K562 (cell line): ENCODE data around the gene CRKL. TPM values are rescaled to one million over a fixed set of nuclear protein-coding genes. Genes with fewer than 3 reads are reported as not detected.
A peak's percentile ranks its signal among the peaks of the same experiment; 100 is the strongest.

Source experiments
- BRD9 ChIP-seq: fragments of 450-650 bp; IDR thresholded peaks from 2 replicates; pipeline ENCODE4 v1.6.1; 2018; ENCODE audit warnings: low read depth; ENCODE audit not compliant: partially characterized antibody
- CBX5 ChIP-seq: IDR thresholded peaks from 2 replicates; pipeline ENCODE4 v1.6.1; 2014; ENCODE audit warnings: low read depth, borderline replicate concordance
- EP400 ChIP-seq: fragments of 450-650 bp; IDR thresholded peaks from 2 replicates; pipeline ENCODE4 v1.6.1; 2017; ENCODE audit warnings: antibody characterized with exemption, mild to moderate bottlenecking, moderate library complexity
- EZH2 ChIP-seq: IDR thresholded peaks from 2 replicates; pipeline ENCODE4 v1.6.1; 2012; ENCODE audit warnings: low read depth, mild to moderate bottlenecking, inconsistent platforms, low read length, borderline replicate concordance
- HMG20B ChIP-seq: fragments of 250-450 bp; sonication (Bioruptor Pico); IDR thresholded peaks from 2 replicates; pipeline ENCODE4 v1.5.0; 2021; ENCODE audit warnings: mild to moderate bottlenecking
- MEIS2 ChIP-seq: fragments of 450-650 bp; IDR thresholded peaks from 2 replicates; pipeline ENCODE4 v1.6.1; 2014; ENCODE audit warnings: mild to moderate bottlenecking; ENCODE audit not compliant: partially characterized antibody
- NEUROD1 ChIP-seq: fragments of 150-350 bp; IDR thresholded peaks from 2 replicates; pipeline ENCODE4 v1.6.1; 2014; ENCODE audit warnings: borderline replicate concordance, low read length, low read depth; ENCODE audit not compliant: partially characterized antibody
- PCBP2 ChIP-seq: fragments of 200-400 bp; formaldehyde crosslinking; IDR thresholded peaks from 2 replicates; pipeline ENCODE4 v1.6.1; 2018; ENCODE audit warnings: low read length, low read depth, mild to moderate bottlenecking, moderate library complexity; ENCODE audit not compliant: poor library complexity, severe bottlenecking
- RBM25 ChIP-seq: fragments of 200-400 bp; formaldehyde crosslinking; IDR thresholded peaks from 2 replicates; pipeline ENCODE4 v1.6.1; 2018; ENCODE audit warnings: low read length, low read depth, moderate library complexity; ENCODE audit not compliant: severe bottlenecking
- RCOR1 ChIP-seq, 2 experiments: IDR thresholded peaks; 2 replicates each; pipeline ENCODE4 v1.6.1; 2012; ENCODE audit warnings: low read depth in 2 of 2, low read length in 2 of 2, borderline replicate concordance in 1 of 2, improper control_type of control experiment in 1 of 2
- SPI1 ChIP-seq: IDR thresholded peaks from 2 replicates; pipeline ENCODE4 v1.6.1; 2011; ENCODE audit warnings: low read depth, low read length, control low read depth, borderline replicate concordance
- TCF3 ChIP-seq: sonication (generic); formaldehyde crosslinking; IDR thresholded peaks from 2 replicates; pipeline ENCODE4 v1.4.0; 2020; ENCODE audit warnings: mild to moderate bottlenecking, missing genetic modification reagents
- ZNF224 ChIP-seq: sonication (generic); formaldehyde crosslinking; IDR thresholded peaks from 2 replicates; pipeline ENCODE4 v1.8.0; 2022; ENCODE audit warnings: mild to moderate bottlenecking, missing genetic modification reagents
- ZNF436 ChIP-seq: fragments of 250-450, 450-650 bp; sonication (Bioruptor Pico); formaldehyde crosslinking; IDR thresholded peaks from 2 replicates; pipeline ENCODE4 v1.7.0; 2020; ENCODE audit warnings: mild to moderate bottlenecking
- ZNF507 ChIP-seq: conservative IDR thresholded peaks from 2 replicates; pipeline ENCODE4 v1.6.1; 2017; ENCODE audit warnings: missing genetic modification characterization, missing compliant biosample characterization
- ZNF644 ChIP-seq: fragments of 200-800 bp; sonication (Bioruptor generic); IDR thresholded peaks from 2 replicates; pipeline ENCODE4 v1.6.1; 2016; ENCODE audit warnings: low read depth, missing genetic modification characterization, missing compliant biosample characterization
- polyA plus RNA-seq, 8 experiments: library from polyadenylated mRNA; depleted of rRNA in 4 of 8; stranded (reverse) in 5 of 8; unstranded in 3 of 8; fragments of >200 nt; fragmentation: Nextera tagmentation in 2 of 8; fragmentation: Illumina TruSeq in 1 of 8; extraction: Ambion mirVana in 2 of 8; extraction: Trizol in 1 of 8; gene quantifications; 2 replicates each; pipeline versions ENCODE4 v1.2.1 to v1.2.3, GENCODE V29; 2011 to 2014; ENCODE audit warnings: inconsistent platforms in 1 of 8, missing spikeins in 1 of 8
- total RNA-seq, 7 experiments: library from RNA; depleted of rRNA in 6 of 7; stranded (reverse); fragments of >200 nt in 6 of 7; fragmentation: Illumina TruSeq in 2 of 7; extraction: Trizol in 2 of 7; gene quantifications; 2 replicates each; pipeline versions ENCODE4 v1.2.1 to v1.2.3, GENCODE V29; 2011 to 2021; ENCODE audit warnings: low replicate concordance in 1 of 7
- TF ChIP-seq, protein P1 (sequence below): fragments of 250-450 bp; sonication (Bioruptor Pico); IDR thresholded peaks from 2 replicates; pipeline ENCODE4 v1.8.0; 2022; ENCODE audit warnings: moderate library complexity, mild to moderate bottlenecking, inconsistent platforms
- TF ChIP-seq, protein P2 (sequence below), 2 experiments: fragments of 150-350 bp in 1 of 2; IDR thresholded peaks; 2 replicates each; pipeline ENCODE4 v1.6.1; 2012 to 2016; ENCODE audit warnings: low read depth in 2 of 2, low read length in 2 of 2, mild to moderate bottlenecking in 1 of 2, moderate library complexity in 1 of 2

Gene CRKL
- total and polyA plus RNA-seq, 9 of the 15 experiments (the other 6 are each of a cell fraction or from before 2014, with no cell fraction given), result 100 to 263 (median 124) TPM

GRCh38 chr22:20909543-20910303 is 7.5 kb upstream of the CRKL start (continued):
- TF ChIP-seq, protein P1, sequence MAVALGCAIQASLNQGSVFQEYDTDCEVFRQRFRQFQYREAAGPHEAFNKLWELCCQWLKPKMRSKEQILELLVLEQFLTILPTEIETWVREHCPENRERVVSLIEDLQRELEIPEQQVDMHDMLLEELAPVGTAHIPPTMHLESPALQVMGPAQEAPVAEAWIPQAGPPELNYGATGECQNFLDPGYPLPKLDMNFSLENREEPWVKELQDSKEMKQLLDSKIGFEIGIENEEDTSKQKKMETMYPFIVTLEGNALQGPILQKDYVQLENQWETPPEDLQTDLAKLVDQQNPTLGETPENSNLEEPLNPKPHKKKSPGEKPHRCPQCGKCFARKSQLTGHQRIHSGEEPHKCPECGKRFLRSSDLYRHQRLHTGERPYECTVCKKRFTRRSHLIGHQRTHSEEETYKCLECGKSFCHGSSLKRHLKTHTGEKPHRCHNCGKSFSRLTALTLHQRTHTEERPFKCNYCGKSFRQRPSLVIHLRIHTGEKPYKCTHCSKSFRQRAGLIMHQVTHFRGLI (CRISPR knock-in tag), result 0 out of 2 replicates have a peak, but pooled peaks have one; percentile 31
- TF ChIP-seq EZH2 (no peak), MEIS2 (no peak), SPI1 (no peak), ZNF224 (CRISPR knock-in tag) (peak; percentile 70; the same call in 1 of the 2 replicates), BRD9 (no peak), RCOR1 (IDR thresholded peaks at IDR 0.05; ENCODE audit: borderline replicate concordance in 1 of 2, low read depth in 2 of 2, low read length in 2 of 2) (peak in 1 of 2 experiments; percentile 63; a peak in 1 of 4 replicates), PCBP2 (no peak), ZNF507 (tag) (no peak), RBM25 (peak; percentile 77), NEUROD1 (no peak), HMG20B (no peak), TCF3 (CRISPR knock-in tag) (no peak), ZNF436 (CRISPR knock-in tag) (no peak), CBX5 (no peak), ZNF644 (tag) (no peak), EP400 (no peak)
- TF ChIP-seq, protein P2, sequence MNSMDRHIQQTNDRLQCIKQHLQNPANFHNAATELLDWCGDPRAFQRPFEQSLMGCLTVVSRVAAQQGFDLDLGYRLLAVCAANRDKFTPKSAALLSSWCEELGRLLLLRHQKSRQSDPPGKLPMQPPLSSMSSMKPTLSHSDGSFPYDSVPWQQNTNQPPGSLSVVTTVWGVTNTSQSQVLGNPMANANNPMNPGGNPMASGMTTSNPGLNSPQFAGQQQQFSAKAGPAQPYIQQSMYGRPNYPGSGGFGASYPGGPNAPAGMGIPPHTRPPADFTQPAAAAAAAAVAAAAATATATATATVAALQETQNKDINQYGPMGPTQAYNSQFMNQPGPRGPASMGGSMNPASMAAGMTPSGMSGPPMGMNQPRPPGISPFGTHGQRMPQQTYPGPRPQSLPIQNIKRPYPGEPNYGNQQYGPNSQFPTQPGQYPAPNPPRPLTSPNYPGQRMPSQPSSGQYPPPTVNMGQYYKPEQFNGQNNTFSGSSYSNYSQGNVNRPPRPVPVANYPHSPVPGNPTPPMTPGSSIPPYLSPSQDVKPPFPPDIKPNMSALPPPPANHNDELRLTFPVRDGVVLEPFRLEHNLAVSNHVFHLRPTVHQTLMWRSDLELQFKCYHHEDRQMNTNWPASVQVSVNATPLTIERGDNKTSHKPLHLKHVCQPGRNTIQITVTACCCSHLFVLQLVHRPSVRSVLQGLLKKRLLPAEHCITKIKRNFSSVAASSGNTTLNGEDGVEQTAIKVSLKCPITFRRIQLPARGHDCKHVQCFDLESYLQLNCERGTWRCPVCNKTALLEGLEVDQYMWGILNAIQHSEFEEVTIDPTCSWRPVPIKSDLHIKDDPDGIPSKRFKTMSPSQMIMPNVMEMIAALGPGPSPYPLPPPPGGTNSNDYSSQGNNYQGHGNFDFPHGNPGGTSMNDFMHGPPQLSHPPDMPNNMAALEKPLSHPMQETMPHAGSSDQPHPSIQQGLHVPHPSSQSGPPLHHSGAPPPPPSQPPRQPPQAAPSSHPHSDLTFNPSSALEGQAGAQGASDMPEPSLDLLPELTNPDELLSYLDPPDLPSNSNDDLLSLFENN (IDR thresholded peaks at IDR 0.05; ENCODE audit: low read depth in 2 of 2, low read length in 2 of 2), result no peak
